Lower lobe of right lung (tissue), 2 donors: ENCODE data around the gene ABCA1. TPM values are rescaled to one million over a fixed set of nuclear protein-coding genes. Genes with fewer than 3 reads are reported as not detected.
"Not testable (repeated sequence)": the region's sequence is repeated elsewhere in the genome, so short reads cannot be mapped to it uniquely, and the experiment has no call there.

Source experiments
- ATAC-seq, 2 donors: fragments of 200-7000 bp; cut with Tn5 transposase; one replicate each; pipeline ENCODE4 v1.9.1; 2020 to 2022; ENCODE audit warnings: mild to moderate bottlenecking in 2 of 2, moderate library complexity in 2 of 2
- DNase-seq: peaks from one replicate; pipeline ENCODE4 v3.0.0-alpha.2; 2020
- H3K27ac ChIP-seq: fragments of 200-600 bp; one replicate; pipeline ENCODE4 v1.8.0; 2022
- H3K27me3 ChIP-seq: fragments of 200-600 bp; one replicate; pipeline ENCODE4 v1.8.0; 2022; ENCODE audit warnings: low read depth
- H3K36me3 ChIP-seq: fragments of 200-600 bp; one replicate; pipeline ENCODE4 v1.8.0; 2022; ENCODE audit warnings: mild to moderate bottlenecking
- H3K4me1 ChIP-seq: fragments of 200-600 bp; one replicate; pipeline ENCODE4 v1.8.0; 2022
- H3K4me3 ChIP-seq: fragments of 200-600 bp; one replicate; pipeline ENCODE4 v1.8.0; 2022; ENCODE audit warnings: mild to moderate bottlenecking
- H3K9me3 ChIP-seq: fragments of 200-600 bp; one replicate; pipeline ENCODE4 v1.8.0; 2022
- intact Hi-C: fragments of 100-400 bp; cut with DNase I; formaldehyde crosslinking; loops from one replicate; pipeline ENCODE4 v1.11.0; 2022
- total RNA-seq: library from RNA; stranded (reverse); fragmentation: NEBNext Ultra II Directional; extraction: Animal tissue kit (Norgen Biotek cat#: 25700); gene quantifications from one replicate; pipeline ENCODE4 v1.2.1, GENCODE V29; 2021
- TF ChIP-seq, protein P1 (sequence below): fragments of 200-600 bp; IDR thresholded peaks from one replicate; pipeline ENCODE4 v1.8.0; 2022; ENCODE audit warnings: antibody characterized with exemption, mild to moderate bottlenecking
- donor health status: DM: no; HTN: yes; CAD: no; lungs with severe emphysema.

The ABCA1 gene
- total RNA-seq, 1 donor from 2014 or later: 46.8 TPM

DNA sequence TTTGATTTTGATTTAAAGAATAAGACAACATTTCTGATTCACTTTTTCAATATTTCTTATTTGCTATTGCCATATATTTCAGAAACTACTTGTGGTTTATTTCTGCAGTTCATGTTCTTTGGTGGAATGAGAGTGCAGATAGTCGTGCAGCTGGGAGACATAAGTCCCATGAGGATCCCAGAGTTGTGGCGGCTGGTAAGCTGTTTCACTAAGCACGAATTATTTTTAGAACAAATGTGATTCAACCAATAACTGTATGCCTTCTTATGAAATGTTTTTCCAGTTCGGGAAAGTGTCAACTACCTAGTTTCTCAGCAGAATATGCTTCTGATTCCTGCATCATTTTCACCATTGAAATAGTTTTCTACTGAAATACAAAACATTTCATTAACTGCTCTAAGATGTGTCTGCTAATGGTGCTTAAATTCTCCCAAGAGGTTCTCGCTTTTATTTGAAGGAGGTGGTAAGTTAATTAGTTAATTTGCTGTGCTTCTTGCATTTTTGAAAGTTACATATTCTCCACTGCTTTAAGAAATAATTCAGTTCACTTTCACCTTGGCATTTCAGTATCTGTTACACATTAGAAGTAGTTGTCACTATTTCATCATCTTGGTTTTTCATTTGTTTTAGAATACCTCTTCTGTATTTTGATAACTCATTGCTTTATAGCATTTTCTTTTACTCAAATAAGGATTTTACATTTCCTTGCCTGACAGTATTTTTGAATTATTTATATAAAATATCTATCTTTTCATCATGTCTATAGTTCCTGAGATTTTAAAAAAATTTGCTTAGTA, 155.0 kb downstream of the ABCA1 start:
- DNase-seq (no peak), ATAC-seq (no peak)
- Histone ChIP-seq H3K27ac (no peak overlapping the region), H3K4me3 (no peak overlapping the region), H3K9me3 (no peaks in the 10 kb centered on the region), H3K27me3 (no peaks in the 10 kb centered on the region), H3K4me1 (no peaks in the 10 kb centered on the region), H3K36me3 (no peaks in the 10 kb centered on the region)
- intact Hi-C loops: no loop called here
- TF ChIP-seq, protein P1, sequence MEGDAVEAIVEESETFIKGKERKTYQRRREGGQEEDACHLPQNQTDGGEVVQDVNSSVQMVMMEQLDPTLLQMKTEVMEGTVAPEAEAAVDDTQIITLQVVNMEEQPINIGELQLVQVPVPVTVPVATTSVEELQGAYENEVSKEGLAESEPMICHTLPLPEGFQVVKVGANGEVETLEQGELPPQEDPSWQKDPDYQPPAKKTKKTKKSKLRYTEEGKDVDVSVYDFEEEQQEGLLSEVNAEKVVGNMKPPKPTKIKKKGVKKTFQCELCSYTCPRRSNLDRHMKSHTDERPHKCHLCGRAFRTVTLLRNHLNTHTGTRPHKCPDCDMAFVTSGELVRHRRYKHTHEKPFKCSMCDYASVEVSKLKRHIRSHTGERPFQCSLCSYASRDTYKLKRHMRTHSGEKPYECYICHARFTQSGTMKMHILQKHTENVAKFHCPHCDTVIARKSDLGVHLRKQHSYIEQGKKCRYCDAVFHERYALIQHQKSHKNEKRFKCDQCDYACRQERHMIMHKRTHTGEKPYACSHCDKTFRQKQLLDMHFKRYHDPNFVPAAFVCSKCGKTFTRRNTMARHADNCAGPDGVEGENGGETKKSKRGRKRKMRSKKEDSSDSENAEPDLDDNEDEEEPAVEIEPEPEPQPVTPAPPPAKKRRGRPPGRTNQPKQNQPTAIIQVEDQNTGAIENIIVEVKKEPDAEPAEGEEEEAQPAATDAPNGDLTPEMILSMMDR: no peak

DNA sequence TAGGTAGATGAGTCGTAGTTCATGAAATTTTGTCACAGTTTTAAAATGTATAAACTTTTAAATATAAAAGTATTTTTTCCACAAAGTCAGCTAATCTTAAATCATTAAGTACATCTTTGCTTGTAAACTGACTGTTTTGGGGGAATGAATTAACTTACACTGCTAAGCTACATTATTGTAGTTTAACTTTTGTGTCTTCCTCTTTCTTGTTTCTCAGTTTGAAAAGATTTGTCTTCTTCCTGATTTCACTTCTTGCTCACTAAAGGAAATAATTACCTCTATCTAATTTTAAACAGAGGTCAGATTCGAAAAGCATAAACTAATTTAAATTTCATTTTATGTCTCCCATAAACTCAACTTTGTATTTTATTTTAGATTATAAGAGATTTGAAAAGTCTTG, 158.3 kb downstream of the ABCA1 start:
- H3K27ac ChIP-seq: no peak overlapping the region
- H3K4me3 ChIP-seq: no peak overlapping the region
- DNase-seq (no peak), ATAC-seq (no peak)
- peaks cover 14% of the 10 kb centered on the region for H3K4me1 ChIP-seq
- intact Hi-C loops: no loop called here
- no peaks in the 10 kb centered on the region for H3K9me3 ChIP-seq
- H3K36me3 ChIP-seq: no peaks in the 10 kb centered on the region
- TF ChIP-seq, protein P1: no peak
- H3K27me3 ChIP-seq: no peaks in the 10 kb centered on the region

DNA sequence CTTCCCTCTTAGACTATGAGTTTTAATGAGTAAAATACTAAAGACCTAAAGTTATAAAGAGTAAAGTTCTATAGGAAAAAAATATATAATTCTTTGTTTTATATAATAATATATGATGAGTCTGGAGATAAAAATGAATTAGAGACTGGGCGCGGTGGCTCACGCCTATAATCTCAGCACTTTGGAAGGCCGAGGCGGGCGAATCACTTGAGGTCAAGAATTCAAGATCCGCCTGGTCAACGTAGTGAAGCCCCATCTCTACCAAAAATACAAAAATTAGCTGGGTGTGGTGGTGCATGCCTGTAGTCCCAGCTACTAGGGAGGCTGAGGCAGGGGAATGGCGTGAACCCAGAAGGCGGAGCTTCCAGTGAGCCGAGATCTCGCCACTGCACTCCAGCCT, 158.9 kb downstream of the ABCA1 start:
- H3K9me3 ChIP-seq, DNase-seq, H3K36me3 ChIP-seq, intact Hi-C loops, ATAC-seq, H3K27me3 ChIP-seq, H3K27ac ChIP-seq, H3K4me3 ChIP-seq: not testable (repeated sequence)
- peaks cover 16% of the 10 kb centered on the region for H3K4me1 ChIP-seq

DNA sequence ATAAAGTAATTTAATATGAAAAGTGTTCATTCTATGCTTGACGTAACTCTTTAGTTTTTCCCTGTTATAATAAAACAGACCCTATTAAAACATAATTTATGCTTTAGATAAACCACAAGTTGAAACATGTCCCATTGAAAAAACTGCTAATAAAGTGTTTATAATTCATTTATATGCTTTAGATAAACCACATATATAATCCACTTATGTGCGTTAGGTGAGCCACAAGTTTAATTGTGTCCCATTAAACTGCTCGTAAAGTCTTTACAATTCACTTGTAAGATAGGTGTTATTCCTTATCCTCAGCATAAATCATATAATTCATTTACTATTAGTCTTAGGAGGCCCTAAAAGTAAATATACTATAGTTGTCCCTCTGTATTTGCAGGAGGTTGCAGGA, 160.4 kb downstream of the ABCA1 start:
- H3K27me3 ChIP-seq: no peaks in the 10 kb centered on the region
- peaks cover 16% of the 10 kb centered on the region for H3K4me1 ChIP-seq
- no peaks in the 10 kb centered on the region for H3K9me3 ChIP-seq
- DNase-seq: no peak
- TF ChIP-seq, protein P1: no peak
- no peak overlapping the region for H3K27ac ChIP-seq
- H3K36me3 ChIP-seq: no peaks in the 10 kb centered on the region
- intact Hi-C loops: no loop called here
- no peak overlapping the region for H3K4me3 ChIP-seq
- ATAC-seq: no peak

DNA sequence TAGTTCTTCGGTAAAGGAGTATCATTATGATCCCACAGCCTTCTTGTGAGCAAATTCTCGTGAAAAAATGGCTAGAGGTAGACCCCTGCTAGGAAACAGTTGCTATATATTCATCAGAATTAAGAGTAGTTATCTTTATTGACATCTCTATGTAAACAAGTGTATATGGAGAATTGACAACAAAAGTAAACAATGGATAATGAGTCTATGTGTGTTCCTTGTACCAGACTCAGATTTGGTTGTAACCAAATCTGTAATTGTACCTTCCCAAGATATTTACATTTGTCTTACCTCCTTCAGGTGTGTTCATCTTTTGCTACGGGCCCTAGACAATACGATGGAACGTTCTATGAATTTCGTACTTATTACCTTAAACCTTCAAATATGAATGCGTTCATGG, 161.9 kb downstream of the ABCA1 start:
- ATAC-seq (no peak), DNase-seq (no peak)
- H3K36me3 ChIP-seq: no peaks in the 10 kb centered on the region
- no peak overlapping the region for H3K27ac ChIP-seq
- H3K27me3 ChIP-seq: no peaks in the 10 kb centered on the region
- no peak overlapping the region for H3K4me3 ChIP-seq
- TF ChIP-seq, protein P1: no peak
- peaks cover 16% of the 10 kb centered on the region for H3K4me1 ChIP-seq
- intact Hi-C loops: no loop called here
- H3K9me3 ChIP-seq: no peaks in the 10 kb centered on the region

DNA sequence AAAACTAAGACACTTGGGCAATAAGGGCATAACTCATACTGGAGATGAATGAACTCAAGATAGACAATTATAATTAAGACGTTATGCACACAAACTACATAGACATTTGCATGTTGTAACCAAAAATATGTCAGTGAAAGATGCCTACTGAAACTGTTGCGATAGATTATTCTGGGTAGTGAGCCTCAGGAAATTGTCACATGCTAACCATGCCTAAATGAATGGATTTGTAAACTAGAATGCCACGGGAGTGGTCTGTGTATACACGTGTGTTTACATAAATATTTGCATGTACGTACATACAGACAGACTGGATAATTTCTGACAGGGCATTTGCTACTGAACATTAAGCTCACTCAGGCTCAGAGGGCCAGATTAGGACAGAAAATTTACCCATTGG, 162.8 kb downstream of the ABCA1 start:
- Histone ChIP-seq H3K36me3 (peaks cover 5% of the 10 kb centered on the region), H3K27ac (no peak overlapping the region), H3K9me3 (no peaks in the 10 kb centered on the region), H3K4me3 (peak overlapping the region; percentile 79), H3K4me1 (peaks cover 16% of the 10 kb centered on the region), H3K27me3 (no peaks in the 10 kb centered on the region)
- no peak for ATAC-seq
- no peak for DNase-seq
- TF ChIP-seq, protein P1: no peak
- intact Hi-C loops: no loop called here
